OCI-LY3 (cell line): ENCODE measurements around the gene S100A5.

ENCODE experiments used
- H2AFZ ChIP-seq: fragments of 200-600, 300-600 bp; shearing (Covaris generic); 2 replicates; pipeline ENCODE4 v1.6.0; 2014; ENCODE audit warnings: antibody characterized with exemption, low read depth, low read length
- H3K27ac ChIP-seq: fragments of 200-600, 300-600 bp; sonication (generic); 2 replicates; pipeline ENCODE4 v1.5.1; 2014; ENCODE audit warnings: mild to moderate bottlenecking, low read length, moderate library complexity, mixed read lengths
- H3K27me3 ChIP-seq: fragments of 200-600, 300-600 bp; sonication (generic); 2 replicates; pipeline ENCODE4 v1.6.1; 2014; ENCODE audit warnings: low read depth, low read length, mixed read lengths
- H3K36me3 ChIP-seq: fragments of 200-600, 300-600 bp; sonication (generic); replicated peaks from 2 replicates; pipeline ENCODE3; 2014; ENCODE audit warnings: low read depth, low read length, mixed read lengths
- H3K4me1 ChIP-seq: fragments of 300-600, 200-600 bp; sonication (generic); 2 replicates; pipeline ENCODE4 v1.6.1; 2014; ENCODE audit warnings: low read length, mixed read lengths
- H3K4me2 ChIP-seq: fragments of 200-600, 300-600 bp; sonication (generic); 2 replicates; pipeline ENCODE4 v1.6.1; 2014; ENCODE audit warnings: low read length, mixed read lengths
- H3K4me3 ChIP-seq: fragments of 300-600, 200-600 bp; sonication (generic); 2 replicates; pipeline ENCODE4 v1.5.1; 2014; ENCODE audit warnings: antibody characterized with exemption, mild to moderate bottlenecking, low read length, moderate library complexity
- H3K79me2 ChIP-seq: fragments of 300-600, 200-600 bp; shearing (Covaris generic); 2 replicates; pipeline ENCODE4 v1.6.1; 2014; ENCODE audit warnings: mild to moderate bottlenecking, low read length, mixed read lengths
- H3K9ac ChIP-seq: fragments of 300-600, 200-600 bp; shearing (Covaris generic); 2 replicates; pipeline ENCODE4 v1.6.0; 2014; ENCODE audit warnings: mild to moderate bottlenecking, low read length, moderate library complexity
- H3K9me3 ChIP-seq: fragments of 200-600, 300-600 bp; shearing (Covaris generic); 2 replicates; pipeline ENCODE4 v1.6.1; 2014; ENCODE audit warnings: low read length, mixed read lengths; ENCODE audit not compliant: insufficient read depth
- H4K20me1 ChIP-seq: fragments of 200-600, 300-600 bp; sonication (generic); 2 replicates; pipeline ENCODE4 v1.6.1; 2016; ENCODE audit warnings: low read length, mixed read lengths; ENCODE audit not compliant: insufficient read depth
- CTCF ChIP-seq: fragments of 200-600, 300-600 bp; sonication (generic); IDR thresholded peaks from 2 replicates; pipeline ENCODE4 v1.5.1; 2014; ENCODE audit warnings: antibody characterized with exemption, low read length, low read depth
- EZH2phosphoT487 ChIP-seq: fragments of 200-600 bp; shearing (Covaris generic); IDR thresholded peaks from 2 replicates; pipeline ENCODE4 v1.6.1; 2018; ENCODE audit warnings: antibody characterized with exemption, mixed run types, low read depth

Gene S100A5

GRCh38 chr1:153566414-153567371 is 26.0 kb upstream of the S100A5 start:
- Histone ChIP-seq H3K4me1 (peaks cover 37% of the 10 kb centered on the region), H3K36me3 (no peaks in the 10 kb centered on the region), H3K27me3 (0 out of 2 replicates have a peak, but pooled peaks cover 5% of the 10 kb centered on the region), H3K79me2 (no peaks in the 10 kb centered on the region), H3K4me2 (peak overlapping the region; percentile 39), H2AFZ (peak overlapping the region; percentile 77), H3K9ac (peak overlapping the region; percentile 29; the same call in 1 of the 2 replicates), H4K20me1 (no peaks in the 10 kb centered on the region), H3K27ac (peak overlapping the region; percentile 30), H3K9me3 (no peaks in the 10 kb centered on the region), H3K4me3 (no peak overlapping the region)
- no peak for TF ChIP-seq CTCF
- no peak for TF ChIP-seq EZH2phosphoT487

- no peaks in the 10 kb centered on the region for H3K9me3 ChIP-seq
- 0 out of 2 replicates have a peak, but pooled peaks cover 3% of the 10 kb centered on the region for H3K27me3 ChIP-seq
- H3K4me1 ChIP-seq = peaks cover 37% of the 10 kb centered on the region
- peak within 1 kb of the TSS; percentile 39 for H3K4me2 ChIP-seq
- peak within 1 kb of the TSS; percentile 44; the same call in 1 of the 2 replicates for H3K9ac ChIP-seq
- H3K4me3 ChIP-seq = no peak within 1 kb of the TSS
- TF ChIP-seq EZH2phosphoT487 (no peak), CTCF (no peak)
- no peaks in the 10 kb centered on the region for H3K36me3 ChIP-seq
- no peaks in the 10 kb centered on the region for H4K20me1 ChIP-seq
- H3K27ac ChIP-seq = peak within 1 kb of the TSS; percentile 46
- peak within 1 kb of the TSS; percentile 88 for H2AFZ ChIP-seq
- H3K79me2 ChIP-seq = no peaks in the 10 kb centered on the region
Observed at GRCh38 chr1:153565529-153566374, 25.0 kb upstream of the S100A5 start, which contains the start of gene S100A2. Gene S100A2, minus strand, starts transcription at chr1:153565844. Its CDS starts 1,967 bp downstream, at chr1:153563877.

DNA sequence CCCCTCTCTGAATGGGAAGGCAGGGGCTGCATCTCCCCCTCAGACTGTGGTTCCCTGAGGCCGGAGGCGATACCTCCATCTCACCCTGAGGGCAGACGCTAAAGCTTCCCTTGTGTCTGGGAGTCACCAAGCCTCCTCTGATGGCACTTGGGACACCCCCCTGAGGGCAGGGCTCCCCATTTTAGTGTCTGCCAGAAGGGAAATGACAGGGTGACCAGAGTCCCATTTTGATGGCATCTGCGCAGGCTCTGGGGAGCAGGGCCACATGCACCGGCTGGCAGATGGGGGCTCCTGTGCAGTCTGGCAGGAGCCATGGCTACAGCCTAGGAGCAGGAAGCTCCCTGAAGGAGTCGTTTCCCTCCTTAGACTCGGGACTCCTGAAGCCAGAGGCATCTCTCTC is 23.3 kb upstream of the S100A5 start:
- TF ChIP-seq CTCF = no peak
- no peak for TF ChIP-seq EZH2phosphoT487
- H3K4me2 ChIP-seq = no peak overlapping the region
- no peaks in the 10 kb centered on the region for H3K36me3 ChIP-seq
- H3K27me3 ChIP-seq = no peaks in the 10 kb centered on the region
- no peak overlapping the region for H3K4me3 ChIP-seq
- no peaks in the 10 kb centered on the region for H3K79me2 ChIP-seq
- H2AFZ ChIP-seq = no peak overlapping the region
- H3K4me1 ChIP-seq = peaks cover 35% of the 10 kb centered on the region
- no peaks in the 10 kb centered on the region for H3K9me3 ChIP-seq
- H4K20me1 ChIP-seq = no peaks in the 10 kb centered on the region
- H3K9ac ChIP-seq = no peak overlapping the region
- no peak overlapping the region for H3K27ac ChIP-seq
